ENCODE results near the gene TSHZ2. TPM values are rescaled to one million over a fixed set of nuclear protein-coding genes. Genes with fewer than 3 reads are reported as not detected.
"Not testable (repeated sequence)": the region's sequence is repeated elsewhere in the genome, so short reads cannot be mapped to it uniquely, and the experiment has no call there.

The TSHZ2 gene
- polyA plus RNA-seq, 12 donors = 8.0 to 36.9 (median 14.7) TPM; not detected in 1

DNA sequence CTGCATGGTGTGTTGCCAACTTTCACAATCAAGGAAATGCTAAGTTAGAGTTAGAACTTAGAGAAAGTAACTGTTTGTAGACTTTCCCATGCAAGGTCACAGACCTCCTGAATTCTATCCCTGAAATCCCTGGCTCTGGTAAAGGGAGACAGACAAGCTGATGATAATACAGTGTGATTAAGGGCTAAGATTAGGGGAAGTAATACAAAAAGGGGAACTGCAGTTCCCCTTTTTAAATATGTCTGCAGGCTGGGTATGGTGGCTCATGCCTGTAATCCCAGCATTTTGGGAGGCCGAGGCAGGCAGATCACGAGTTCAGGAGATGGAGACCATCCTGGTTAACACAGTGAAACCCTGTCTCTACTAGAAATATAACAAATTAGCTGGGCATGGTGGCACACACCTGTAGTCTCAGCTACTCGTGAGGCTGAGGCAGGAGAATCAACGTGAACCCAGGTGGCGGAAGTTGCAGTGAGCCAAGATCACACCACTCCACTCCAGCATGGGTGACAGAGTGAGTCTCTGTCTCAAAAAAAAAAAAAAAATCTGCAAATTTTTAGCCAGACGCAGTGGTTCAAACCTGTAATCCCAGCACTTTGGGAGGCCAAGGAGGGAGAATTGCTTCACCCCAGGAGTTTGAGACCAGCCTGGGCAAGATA lies 560.6 kb downstream of the TSHZ2 start:
- not testable (repeated sequence) for DNase-seq

DNA sequence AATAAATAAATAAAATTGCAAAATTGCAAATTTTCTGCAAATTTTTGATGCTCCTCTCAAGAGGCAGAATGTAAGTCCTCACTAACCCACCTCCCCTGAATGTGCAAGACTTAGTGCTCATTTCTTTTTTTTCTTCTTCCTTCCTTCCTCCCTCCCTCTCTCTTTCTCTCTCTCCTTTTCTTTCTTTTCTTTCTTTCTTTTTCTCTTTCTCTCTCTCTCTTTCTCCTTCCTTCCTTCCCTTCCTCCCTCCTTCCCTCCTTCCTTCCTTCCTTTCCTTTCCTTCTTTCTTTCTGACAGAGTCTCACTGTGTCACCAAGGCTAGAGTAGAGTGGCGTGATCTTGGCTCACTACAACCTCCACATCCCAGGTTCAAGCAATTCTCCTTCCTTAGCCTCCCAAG lies 561.3 kb downstream of the TSHZ2 start:
- DNase-seq = no peak

DNA sequence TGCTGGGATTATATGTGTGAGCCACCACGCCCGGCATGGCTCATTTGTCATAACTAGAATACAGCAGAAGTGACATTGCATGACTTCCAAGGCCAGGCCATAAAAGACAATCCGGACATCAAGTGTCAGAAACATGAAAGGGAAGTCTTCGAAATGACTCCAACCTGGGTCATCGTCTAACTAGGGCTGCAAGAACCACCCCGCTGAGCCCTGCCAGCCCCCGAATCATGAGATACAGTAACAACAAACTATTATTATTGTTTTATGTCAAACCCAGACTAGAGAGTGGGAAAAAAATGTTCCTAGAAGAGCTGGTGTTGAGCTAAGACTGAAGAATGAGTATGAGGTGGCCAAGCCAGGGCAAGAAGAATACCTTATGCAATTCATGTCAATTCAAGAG lies 561.9 kb downstream of the TSHZ2 start:
- no peak for DNase-seq

DNA sequence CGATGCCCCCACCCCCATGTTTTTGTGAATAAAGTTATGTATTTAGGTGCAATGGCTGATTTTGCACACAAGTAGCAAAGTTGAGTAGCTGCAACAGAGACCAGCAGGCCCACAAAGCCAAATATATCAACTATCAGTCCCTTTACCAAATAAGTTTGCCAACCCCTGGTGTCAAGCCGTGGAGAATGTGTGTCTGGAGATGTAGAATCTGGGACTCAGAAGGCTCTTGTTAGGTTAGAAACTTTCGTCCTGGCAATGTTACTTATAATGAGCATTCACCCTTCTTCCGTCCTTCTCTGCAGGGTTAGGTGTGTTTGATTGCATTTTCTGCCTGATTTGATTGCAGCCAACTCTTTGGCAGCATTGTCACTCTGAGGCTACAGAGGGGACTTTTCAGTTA lies 563.7 kb downstream of the TSHZ2 start:
- no peak for DNase-seq

DNA sequence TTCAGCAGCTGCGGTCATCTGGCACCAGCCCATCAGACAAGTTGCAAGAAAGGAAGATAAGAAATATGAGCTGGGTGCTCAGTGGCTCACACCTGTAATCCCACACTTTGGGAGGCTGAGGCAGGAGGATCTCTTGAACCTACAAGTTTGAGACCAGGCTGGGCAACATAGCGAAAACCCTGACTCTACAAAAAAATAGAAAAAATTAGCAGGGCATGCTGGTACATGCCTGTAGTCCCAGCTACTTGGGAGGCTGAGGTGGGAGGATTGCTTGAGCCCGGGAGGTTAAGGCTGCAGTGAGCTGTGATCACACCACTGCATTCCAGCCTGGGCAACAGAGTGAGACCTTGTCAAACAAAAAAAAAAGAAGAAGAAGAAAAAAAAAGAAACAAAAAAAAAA lies 564.2 kb downstream of the TSHZ2 start:
- not testable (repeated sequence) for DNase-seq

DNA sequence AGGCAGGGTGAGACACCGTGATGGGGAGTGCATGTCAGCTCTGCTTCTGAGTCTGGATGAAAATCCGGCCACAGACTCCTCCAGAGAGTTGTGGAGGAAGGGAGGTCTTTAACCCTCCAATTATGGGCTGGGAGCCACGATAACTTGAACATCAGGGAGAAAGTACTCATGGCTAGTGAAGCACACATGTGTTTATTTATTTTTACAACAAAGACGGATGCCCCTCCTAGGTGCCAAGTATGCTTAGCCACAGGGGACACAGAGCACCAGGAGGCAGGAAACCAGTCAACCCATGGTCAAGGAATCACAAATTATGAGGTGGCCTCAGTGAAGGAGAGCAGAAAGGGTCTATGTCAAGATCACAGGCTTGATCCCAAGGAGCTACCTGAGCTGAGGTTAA lies 567.4 kb downstream of the TSHZ2 start:
- no peak for DNase-seq

Data from muscle of arm (tissue), 12 donors.